ENCODE measurements around the gene MGA.

- TF ChIP-seq, protein P1, sequence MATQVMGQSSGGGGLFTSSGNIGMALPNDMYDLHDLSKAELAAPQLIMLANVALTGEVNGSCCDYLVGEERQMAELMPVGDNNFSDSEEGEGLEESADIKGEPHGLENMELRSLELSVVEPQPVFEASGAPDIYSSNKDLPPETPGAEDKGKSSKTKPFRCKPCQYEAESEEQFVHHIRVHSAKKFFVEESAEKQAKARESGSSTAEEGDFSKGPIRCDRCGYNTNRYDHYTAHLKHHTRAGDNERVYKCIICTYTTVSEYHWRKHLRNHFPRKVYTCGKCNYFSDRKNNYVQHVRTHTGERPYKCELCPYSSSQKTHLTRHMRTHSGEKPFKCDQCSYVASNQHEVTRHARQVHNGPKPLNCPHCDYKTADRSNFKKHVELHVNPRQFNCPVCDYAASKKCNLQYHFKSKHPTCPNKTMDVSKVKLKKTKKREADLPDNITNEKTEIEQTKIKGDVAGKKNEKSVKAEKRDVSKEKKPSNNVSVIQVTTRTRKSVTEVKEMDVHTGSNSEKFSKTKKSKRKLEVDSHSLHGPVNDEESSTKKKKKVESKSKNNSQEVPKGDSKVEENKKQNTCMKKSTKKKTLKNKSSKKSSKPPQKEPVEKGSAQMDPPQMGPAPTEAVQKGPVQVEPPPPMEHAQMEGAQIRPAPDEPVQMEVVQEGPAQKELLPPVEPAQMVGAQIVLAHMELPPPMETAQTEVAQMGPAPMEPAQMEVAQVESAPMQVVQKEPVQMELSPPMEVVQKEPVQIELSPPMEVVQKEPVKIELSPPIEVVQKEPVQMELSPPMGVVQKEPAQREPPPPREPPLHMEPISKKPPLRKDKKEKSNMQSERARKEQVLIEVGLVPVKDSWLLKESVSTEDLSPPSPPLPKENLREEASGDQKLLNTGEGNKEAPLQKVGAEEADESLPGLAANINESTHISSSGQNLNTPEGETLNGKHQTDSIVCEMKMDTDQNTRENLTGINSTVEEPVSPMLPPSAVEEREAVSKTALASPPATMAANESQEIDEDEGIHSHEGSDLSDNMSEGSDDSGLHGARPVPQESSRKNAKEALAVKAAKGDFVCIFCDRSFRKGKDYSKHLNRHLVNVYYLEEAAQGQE (IDR thresholded peaks at IDR 0.05; ENCODE audit: unreplicated experiment), result no peak
- TF ChIP-seq, protein P2, sequence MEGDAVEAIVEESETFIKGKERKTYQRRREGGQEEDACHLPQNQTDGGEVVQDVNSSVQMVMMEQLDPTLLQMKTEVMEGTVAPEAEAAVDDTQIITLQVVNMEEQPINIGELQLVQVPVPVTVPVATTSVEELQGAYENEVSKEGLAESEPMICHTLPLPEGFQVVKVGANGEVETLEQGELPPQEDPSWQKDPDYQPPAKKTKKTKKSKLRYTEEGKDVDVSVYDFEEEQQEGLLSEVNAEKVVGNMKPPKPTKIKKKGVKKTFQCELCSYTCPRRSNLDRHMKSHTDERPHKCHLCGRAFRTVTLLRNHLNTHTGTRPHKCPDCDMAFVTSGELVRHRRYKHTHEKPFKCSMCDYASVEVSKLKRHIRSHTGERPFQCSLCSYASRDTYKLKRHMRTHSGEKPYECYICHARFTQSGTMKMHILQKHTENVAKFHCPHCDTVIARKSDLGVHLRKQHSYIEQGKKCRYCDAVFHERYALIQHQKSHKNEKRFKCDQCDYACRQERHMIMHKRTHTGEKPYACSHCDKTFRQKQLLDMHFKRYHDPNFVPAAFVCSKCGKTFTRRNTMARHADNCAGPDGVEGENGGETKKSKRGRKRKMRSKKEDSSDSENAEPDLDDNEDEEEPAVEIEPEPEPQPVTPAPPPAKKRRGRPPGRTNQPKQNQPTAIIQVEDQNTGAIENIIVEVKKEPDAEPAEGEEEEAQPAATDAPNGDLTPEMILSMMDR (conservative IDR thresholded peaks at IDR 0.05; ENCODE audit: low read depth in 2 of 2), result no peak
Measured at GRCh38 chr15:41661518-41662225, 1.5 kb downstream of the MGA start.
